K562 (cell line): ENCODE data around the gene INCENP.

Source experiments
- EHMT2 ChIP-seq: fragments of 450-650 bp; IDR thresholded peaks from 2 replicates; pipeline ENCODE4 v1.6.1; 2018; ENCODE audit warnings: antibody characterized with exemption
- LEF1 ChIP-seq: fragments of 450-650 bp; IDR thresholded peaks from 2 replicates; pipeline ENCODE4 v1.6.1; 2016; ENCODE audit warnings: mild to moderate bottlenecking
- MXI1 ChIP-seq: IDR thresholded peaks from 2 replicates; pipeline ENCODE4 v1.6.1; 2011; ENCODE audit warnings: low read depth, mild to moderate bottlenecking, improper control_type of control experiment, low read length
- RFX1 ChIP-seq: fragments of 450-650 bp; IDR thresholded peaks from 2 replicates; pipeline ENCODE4 v1.6.1; 2016; ENCODE audit warnings: mild to moderate bottlenecking, moderate library complexity
- RFX5 ChIP-seq: IDR thresholded peaks from 2 replicates; pipeline ENCODE4 v1.6.1; 2011; ENCODE audit warnings: low read depth, mild to moderate bottlenecking, improper control_type of control experiment, low read length
- SRF ChIP-seq, 2 experiments: fragments of 250-450, 450-650 bp in 1 of 2; sonication (Bioruptor Pico) in 1 of 2; sonication (generic) in 1 of 2; formaldehyde crosslinking; IDR thresholded peaks; 2 replicates each; pipeline versions ENCODE4 v1.5.0 to v1.5.1; 2020 to 2022; ENCODE audit warnings: mild to moderate bottlenecking in 1 of 2, missing genetic modification reagents in 1 of 2
- TRIM24 ChIP-seq, 2 experiments: fragments of 450-650 bp; IDR thresholded peaks; 2 replicates each; pipeline ENCODE4 v1.6.1; 2016
- ZBTB1 ChIP-seq: sonication (generic); formaldehyde crosslinking; IDR thresholded peaks from 2 replicates; pipeline ENCODE4 v1.8.1; 2023; ENCODE audit warnings: missing genetic modification reagents, low read depth, mild to moderate bottlenecking, borderline replicate concordance
- ZFP1 ChIP-seq: fragments of 450-650 bp; formaldehyde crosslinking; IDR thresholded peaks from 2 replicates; pipeline ENCODE4 v1.4.0; 2020; ENCODE audit warnings: mild to moderate bottlenecking, mixed read lengths
- ZFP36 ChIP-seq: fragments of 150-350 bp; IDR thresholded peaks from 2 replicates; pipeline ENCODE4 v1.6.1; 2018; ENCODE audit warnings: low read length, low read depth; ENCODE audit not compliant: partially characterized antibody
- TF ChIP-seq, protein P1 (sequence below), 2 experiments: fragments of 450-650 bp; conservative IDR thresholded peaks; 2 replicates each; pipeline ENCODE4 v1.6.1; 2017; ENCODE audit warnings: mild to moderate bottlenecking in 2 of 2, moderate library complexity in 2 of 2

DNA sequence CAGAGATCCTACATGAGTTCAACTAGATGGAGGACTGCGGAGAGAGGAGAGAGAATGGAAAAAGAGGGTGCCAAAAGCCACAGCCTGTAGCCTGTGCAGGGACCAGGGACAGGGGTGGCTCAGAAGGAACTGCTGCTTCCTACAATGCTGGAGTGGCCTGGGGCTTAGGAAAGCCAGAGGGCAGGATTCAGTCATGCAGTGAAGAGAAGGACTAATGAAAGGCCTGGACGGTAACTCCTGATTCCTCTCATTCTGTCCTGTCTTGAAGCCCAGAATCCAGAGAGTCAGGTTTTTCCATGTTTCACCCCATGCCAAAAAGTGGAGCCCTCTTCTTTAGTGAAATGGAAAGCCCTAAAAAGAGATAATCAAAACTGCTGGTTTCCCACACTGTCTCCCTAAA, 48.4 kb upstream of the INCENP start:
- TF ChIP-seq ZFP36, result no peak
- TF ChIP-seq SRF (CRISPR knock-in tag; IDR thresholded peaks at IDR 0.05), result no peak
- no peak for TF ChIP-seq ZBTB1 (CRISPR knock-in tag)
- no peak for TF ChIP-seq RFX5
- no peak for TF ChIP-seq TRIM24 (IDR thresholded peaks at IDR 0.05)
- TF ChIP-seq LEF1, result no peak
- TF ChIP-seq ZFP1 (CRISPR knock-in tag), result no peak
- no peak for TF ChIP-seq EHMT2
- no peak for TF ChIP-seq RFX1
- no peak for TF ChIP-seq MXI1
- TF ChIP-seq, protein P1, sequence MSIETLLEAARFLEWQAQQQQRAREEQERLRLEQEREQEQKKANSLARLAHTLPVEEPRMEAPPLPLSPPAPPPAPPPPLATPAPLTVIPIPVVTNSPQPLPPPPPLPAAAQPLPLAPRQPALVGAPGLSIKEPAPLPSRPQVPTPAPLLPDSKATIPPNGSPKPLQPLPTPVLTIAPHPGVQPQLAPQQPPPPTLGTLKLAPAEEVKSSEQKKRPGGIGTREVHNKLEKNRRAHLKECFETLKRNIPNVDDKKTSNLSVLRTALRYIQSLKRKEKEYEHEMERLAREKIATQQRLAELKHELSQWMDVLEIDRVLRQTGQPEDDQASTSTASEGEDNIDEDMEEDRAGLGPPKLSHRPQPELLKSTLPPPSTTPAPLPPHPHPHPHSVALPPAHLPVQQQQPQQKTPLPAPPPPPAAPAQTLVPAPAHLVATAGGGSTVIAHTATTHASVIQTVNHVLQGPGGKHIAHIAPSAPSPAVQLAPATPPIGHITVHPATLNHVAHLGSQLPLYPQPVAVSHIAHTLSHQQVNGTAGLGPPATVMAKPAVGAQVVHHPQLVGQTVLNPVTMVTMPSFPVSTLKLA (conservative IDR thresholded peaks at IDR 0.05), result no peak
